K562 (cell line): ENCODE measurements around the gene DTHD1. TPM values are rescaled to one million over a fixed set of nuclear protein-coding genes. Genes with fewer than 3 reads are reported as not detected.

Experiments
- ATAC-seq: fragments of 200-7000 bp; cut with Tn5 transposase; 3 replicates; pipeline ENCODE4 v1.9.1; 2020; ENCODE audit warnings: moderate library complexity
- BruUV-seq: library from RNA; stranded (reverse); fragments of 400-500 nt; replicated peaks from 2 replicates; lab custom pipeline; 2021; lab: Mats Ljungman, UMichigan
- CTCF ChIA-PET: fragments of 300-600 bp; formaldehyde crosslinking; extraction: SDS; loops from one replicate; lab custom pipeline; 2021; ENCODE audit warnings: low intra/inter-chr PET ratio; lab: Yijun Ruan, JAX
- POLR2A ChIA-PET: fragments of 300-600, 350-650 bp; sonication (Branson Sonifier 250); formaldehyde crosslinking; extraction: SDS; loops from one replicate; lab custom pipeline; 2021; ENCODE audit warnings: antibody characterized with exemption, inconsistent platforms; lab: Yijun Ruan, JAX
- DNase-seq, 4 experiments: peaks; one replicate each; pipeline versions ENCODE4 v3.0.0 to v3.0.0-alpha.2; 2011 to 2018; ENCODE audit warnings: low spot score in 3 of 4, mixed read lengths in 3 of 4; ENCODE audit errors: extremely low read depth in 1 of 4
- FAIRE-seq: peaks from 2 replicates; lab custom pipeline; 2011; peaks lifted over from hg19 to GRCh38; lab: Jason Lieb, UNC
- H2AFZ ChIP-seq: 2 replicates; pipeline ENCODE4 v1.6.0; 2011; ENCODE audit warnings: low read depth, low read length, control low read depth, inconsistent platforms
- H3K27ac ChIP-seq: fragments of 200-600 bp; 3 replicates; pipeline ENCODE4 v1.8.0; 2011; ENCODE audit warnings: low read depth, mild to moderate bottlenecking, control low read depth, inconsistent platforms, low read length, moderate library complexity, mixed read lengths; ENCODE audit errors: extremely low read depth
- H3K27me3 ChIP-seq, 2 experiments: fragments of 300-600 bp in 1 of 2; 2 replicates in 1 of 2; 3 replicates in 1 of 2; pipeline versions ENCODE4 v1.6.0 to v1.8.0; 2011; ENCODE audit warnings: inconsistent platforms in 2 of 2, low read length in 2 of 2, mild to moderate bottlenecking in 1 of 2, mixed read lengths in 1 of 2, moderate library complexity in 1 of 2; ENCODE audit not compliant: control insufficient read depth in 2 of 2, insufficient read depth in 2 of 2
- H3K36me3 ChIP-seq: fragments of 300-600 bp; 3 replicates; pipeline ENCODE4 v1.8.0; 2011; ENCODE audit warnings: mild to moderate bottlenecking, low read length, inconsistent platforms; ENCODE audit not compliant: control insufficient read depth, insufficient read depth
- H3K4me1 ChIP-seq, 2 experiments: fragments of 200-600 bp in 1 of 2; replicated peaks in 1 of 2; 2 replicates in 1 of 2; 3 replicates in 1 of 2; pipeline versions ENCODE4 v1.5.1 to v1.8.0; 2011; ENCODE audit warnings: inconsistent platforms in 2 of 2, low read length in 2 of 2, mild to moderate bottlenecking in 1 of 2, mixed read lengths in 1 of 2, moderate library complexity in 1 of 2; ENCODE audit not compliant: control insufficient read depth in 2 of 2, insufficient read depth in 2 of 2
- H3K4me2 ChIP-seq: 2 replicates; pipeline ENCODE4 v1.6.1; 2011; ENCODE audit warnings: low read length, control low read depth, inconsistent platforms, mixed read lengths; ENCODE audit not compliant: insufficient read depth
- H3K4me3 ChIP-seq: fragments of 200-600 bp; sonication (generic), shearing (Covaris generic); 2 replicates; pipeline ENCODE4 v1.5.1; 2016; ENCODE audit warnings: control low read depth, inconsistent platforms
- H3K79me2 ChIP-seq: fragments of 200-600 bp; 3 replicates; pipeline ENCODE4 v1.8.0; 2011; ENCODE audit warnings: low read length, inconsistent platforms; ENCODE audit not compliant: control insufficient read depth, insufficient read depth
- H3K9ac ChIP-seq, 2 experiments: 2 replicates each; pipeline versions ENCODE4 v1.6.0 to v1.6.1; 2011; ENCODE audit warnings: low read depth in 2 of 2, low read length in 2 of 2, control low read depth in 1 of 2, inconsistent platforms in 1 of 2, mild to moderate bottlenecking in 1 of 2, mixed read lengths in 1 of 2; ENCODE audit not compliant: insufficient read depth in 1 of 2
- H3K9me1 ChIP-seq: one replicate; pipeline ENCODE4 v1.6.0; 2011; ENCODE audit warnings: inconsistent platforms, mild to moderate bottlenecking, low read length, moderate library complexity; ENCODE audit not compliant: control insufficient read depth, insufficient read depth
- H3K9me3 ChIP-seq: replicated peaks from 2 replicates; pipeline ENCODE4 v1.5.1; 2011; ENCODE audit warnings: low read depth, low read length, inconsistent platforms; ENCODE audit not compliant: control insufficient read depth, insufficient read depth
- H4K20me1 ChIP-seq: replicated peaks from 2 replicates; pipeline ENCODE4 v1.6.1; 2011; ENCODE audit warnings: low read length, inconsistent platforms, mixed read lengths; ENCODE audit not compliant: control insufficient read depth, insufficient read depth
- BRF2 ChIP-seq: IDR thresholded peaks from 3 replicates; pipeline ENCODE4 v1.6.1; 2011; ENCODE audit warnings: borderline replicate concordance, mild to moderate bottlenecking; ENCODE audit not compliant: insufficient read length, insufficient read depth
- ESRRB ChIP-seq: fragments of 250-450 bp; sonication (Bioruptor Pico); IDR thresholded peaks from 2 replicates; pipeline ENCODE4 v1.5.0; 2020; ENCODE audit warnings: mild to moderate bottlenecking, moderate library complexity, borderline replicate concordance
- ETV6 ChIP-seq, 3 experiments: fragments of 150-350 bp in 1 of 3; sonication (generic) in 1 of 3; formaldehyde crosslinking in 1 of 3; IDR thresholded peaks; 2 replicates each; pipeline versions ENCODE4 v1.6.1 to v1.8.0; 2014 to 2022; ENCODE audit warnings: borderline replicate concordance in 2 of 3, low read depth in 2 of 3, antibody characterized with exemption in 1 of 3, low read length in 1 of 3, mild to moderate bottlenecking in 1 of 3, missing genetic modification reagents in 1 of 3
- HMG20A ChIP-seq: fragments of 450-650 bp; formaldehyde crosslinking; conservative IDR thresholded peaks from 2 replicates; pipeline ENCODE4 v1.4.0; 2020; ENCODE audit warnings: mild to moderate bottlenecking, mixed read lengths
- HNRNPL ChIP-seq: fragments of 200-400 bp; formaldehyde crosslinking; IDR thresholded peaks from 2 replicates; pipeline ENCODE4 v1.6.1; 2017; ENCODE audit warnings: low read depth, mild to moderate bottlenecking, low read length
- KLF13 ChIP-seq: fragments of 450-650 bp; IDR thresholded peaks from 2 replicates; pipeline ENCODE4 v1.6.1; 2016; ENCODE audit warnings: missing genetic modification characterization, low read depth, mild to moderate bottlenecking, missing compliant biosample characterization, moderate library complexity, borderline replicate concordance
- MYC ChIP-seq, 2 experiments: fragments of 250-450 bp in 1 of 2; sonication (Bioruptor Pico) in 1 of 2; IDR thresholded peaks; 2 replicates each; pipeline versions ENCODE4 v1.5.1 to v1.6.1; 2012 to 2021; ENCODE audit warnings: low read depth in 2 of 2, borderline replicate concordance in 1 of 2, improper control_type of control experiment in 1 of 2, low read length in 1 of 2, mild to moderate bottlenecking in 1 of 2, moderate library complexity in 1 of 2
- SIN3B ChIP-seq: fragments of 450-650 bp; IDR thresholded peaks from 2 replicates; pipeline ENCODE4 v1.6.1; 2017; ENCODE audit warnings: low read depth, mild to moderate bottlenecking, moderate library complexity
- SUPT5H ChIP-seq: fragments of 450-650 bp; IDR thresholded peaks from 2 replicates; pipeline ENCODE4 v1.6.1; 2016
- TCF3 ChIP-seq: sonication (generic); formaldehyde crosslinking; IDR thresholded peaks from 2 replicates; pipeline ENCODE4 v1.4.0; 2020; ENCODE audit warnings: mild to moderate bottlenecking, missing genetic modification reagents
- TFAP4 ChIP-seq: sonication (generic); formaldehyde crosslinking; IDR thresholded peaks from 2 replicates; pipeline ENCODE4 v1.8.0; 2022; ENCODE audit warnings: missing genetic modification reagents, mild to moderate bottlenecking, moderate library complexity, borderline replicate concordance
- ZKSCAN8 ChIP-seq: fragments of 200-800 bp; sonication (Bioruptor generic); IDR thresholded peaks from 2 replicates; pipeline ENCODE4 v1.6.1; 2016; ENCODE audit warnings: missing genetic modification characterization, missing compliant biosample characterization
- ZNF124 ChIP-seq: sonication (generic); formaldehyde crosslinking; IDR thresholded peaks from 2 replicates; pipeline ENCODE4 v1.8.1; 2022; ENCODE audit warnings: missing genetic modification reagents
- ZNF146 ChIP-seq: IDR thresholded peaks from one replicate; pipeline ENCODE4 v1.6.1; 2018; ENCODE audit warnings: missing compliant biosample characterization; ENCODE audit not compliant: unreplicated experiment
- WGBS: fragments of 100-300 bp; shearing (Covaris generic); methylation state at CpG from one replicate; pipeline ENCODE4 v1.1.6; 2016; ENCODE audit warnings: low coverage, mixed read lengths; ENCODE audit not compliant: insufficient coverage; ENCODE audit errors: missing lambda C conversion rate; 5-methylcytosine and 5-hydroxymethylcytosine counted together
- in situ Hi-C: fragments of 300-500 bp; cut with MboI; formaldehyde crosslinking; loops from 4 replicates; pipeline ENCODE4 v1.15.0; 2018; ENCODE audit warnings: inconsistent platforms, mixed read lengths
- intact Hi-C: fragments of 100-400 bp; cut with micrococcal nuclease; formaldehyde crosslinking; loops from 2 replicates; pipeline ENCODE4 v1.14.2; 2022
- polyA plus RNA-seq, 8 experiments: library from polyadenylated mRNA; depleted of rRNA in 4 of 8; stranded (reverse) in 5 of 8; unstranded in 3 of 8; fragments of >200 nt; fragmentation: Nextera tagmentation in 2 of 8; fragmentation: Illumina TruSeq in 1 of 8; extraction: Ambion mirVana in 2 of 8; extraction: Trizol in 1 of 8; gene quantifications; 2 replicates each; pipeline versions ENCODE4 v1.2.1 to v1.2.3, GENCODE V29; 2011 to 2014; ENCODE audit warnings: inconsistent platforms in 1 of 8, missing spikeins in 1 of 8
- total RNA-seq, 7 experiments: library from RNA; depleted of rRNA in 6 of 7; stranded (reverse); fragments of >200 nt in 6 of 7; fragmentation: Illumina TruSeq in 2 of 7; extraction: Trizol in 2 of 7; gene quantifications; 2 replicates each; pipeline versions ENCODE4 v1.2.1 to v1.2.3, GENCODE V29; 2011 to 2021; ENCODE audit warnings: low replicate concordance in 1 of 7

The DTHD1 gene
- total and polyA plus RNA-seq, 9 of the 15 experiments (the other 6 are each of a cell fraction or from before 2014, with no cell fraction given) = not detected

DNA sequence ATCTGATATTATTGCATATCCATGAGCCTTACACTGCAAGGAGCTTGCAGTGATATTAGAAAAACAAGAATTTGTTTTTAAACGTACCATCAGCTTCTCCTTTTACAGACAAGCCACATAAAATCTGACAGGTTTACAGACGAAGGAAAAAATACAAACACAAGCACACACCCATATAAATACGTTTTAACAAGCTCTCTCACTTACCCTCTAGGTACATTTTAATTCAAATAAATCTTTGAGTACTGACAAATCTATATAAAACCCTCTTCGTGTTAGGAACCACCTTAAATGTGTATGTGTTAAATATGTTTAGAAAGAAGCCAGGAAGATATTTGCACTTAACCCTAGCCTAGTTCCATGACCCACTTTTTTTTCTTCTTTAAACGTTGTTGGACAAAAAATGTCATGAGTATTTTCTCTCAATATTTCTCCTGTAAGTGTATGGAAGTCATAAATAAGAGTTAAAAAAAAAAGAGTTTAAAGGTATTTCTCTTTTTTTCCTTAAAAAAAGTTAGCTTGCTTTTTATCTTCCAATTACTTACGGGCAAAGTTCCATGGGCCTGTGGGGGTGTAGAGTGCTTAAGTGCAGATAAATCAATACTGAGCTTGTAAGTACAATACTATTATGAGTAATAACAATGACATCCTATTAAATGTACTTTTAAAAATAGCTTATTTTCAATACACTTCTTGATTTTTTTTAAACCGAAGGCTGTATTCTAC is 38.6 kb upstream of the DTHD1 start (continued):
- TF ChIP-seq ESRRB (CRISPR knock-in tag) = no peak

GRCh38 chr4:36243355-36244256 is 37.8 kb upstream of the DTHD1 start:
- no TSS peak for BruUV-seq
- H3K27ac ChIP-seq = no peak overlapping the region
- TF ChIP-seq HMG20A = no peak
- TF ChIP-seq KLF13 = no peak
- TF ChIP-seq MYC (IDR thresholded peaks at IDR 0.05; ENCODE audit: low read depth, low read length) = no peak
- TF ChIP-seq MYC (CRISPR knock-in tag; IDR thresholded peaks at IDR 0.05; ENCODE audit: borderline replicate concordance, low read depth) = no peak
- TF ChIP-seq ZKSCAN8 (CRISPR knock-in tag) = no peak
- no peak for TF ChIP-seq ZNF146
- no peak for TF ChIP-seq ETV6 (IDR thresholded peaks at IDR 0.05; ENCODE audit: borderline replicate concordance in 1 of 2, low read depth in 2 of 2, low read length in 1 of 2)
- no peak for TF ChIP-seq ETV6 (CRISPR knock-in tag; IDR thresholded peaks at IDR 0.05; ENCODE audit: borderline replicate concordance)
- TF ChIP-seq SIN3B = no peak
- no peak for TF ChIP-seq SUPT5H
- TF ChIP-seq HNRNPL = no peak
- no peak for TF ChIP-seq ZNF124
- no peak for TF ChIP-seq TFAP4 (CRISPR knock-in tag)
- TF ChIP-seq TCF3 = no peak
- no peak for TF ChIP-seq BRF2

More at GRCh38 chr4:36243355-36244256, 37.8 kb upstream of the DTHD1 start:
- CTCF ChIA-PET = no interaction called here
- FAIRE-seq (no peak), ATAC-seq (no peak), DNase-seq (peak in 1 of 4 experiments; percentile 5)
- Histone ChIP-seq H3K4me1 (peaks cover 0 to 9% of the 10 kb centered on the region in 2 experiments; a peak in 1 of 5 replicates), H3K9ac (no peak overlapping the region), H3K36me3 (no peaks in the 10 kb centered on the region), H3K4me2 (no peak overlapping the region), H3K9me3 (no peaks in the 10 kb centered on the region), H3K79me2 (no peaks in the 10 kb centered on the region), H3K4me3 (no peak overlapping the region), H4K20me1 (no peaks in the 10 kb centered on the region), H3K27me3 (no peaks in the 10 kb centered on the region), H2AFZ (no peak overlapping the region), H3K9me1 (no peaks in the 10 kb centered on the region)
- WGBS = 11% methylated on average over 26 of the region's 38 CpGs
- intact Hi-C loops = no loop called here
- in situ Hi-C loops = no loop called here
- POLR2A ChIA-PET = no interaction called here
